NCI-H526 treated with DMSO at 0.1 percent for 48 hours (cell line): ENCODE measurements around the gene PLAAT4.

Experiments
- DNase-seq: peaks from one replicate; lab custom pipeline; 2025; lab: John Stamatoyannopoulos, UW

The PLAAT4 gene, protein sequence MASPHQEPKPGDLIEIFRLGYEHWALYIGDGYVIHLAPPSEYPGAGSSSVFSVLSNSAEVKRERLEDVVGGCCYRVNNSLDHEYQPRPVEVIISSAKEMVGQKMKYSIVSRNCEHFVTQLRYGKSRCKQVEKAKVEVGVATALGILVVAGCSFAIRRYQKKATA

DNA sequence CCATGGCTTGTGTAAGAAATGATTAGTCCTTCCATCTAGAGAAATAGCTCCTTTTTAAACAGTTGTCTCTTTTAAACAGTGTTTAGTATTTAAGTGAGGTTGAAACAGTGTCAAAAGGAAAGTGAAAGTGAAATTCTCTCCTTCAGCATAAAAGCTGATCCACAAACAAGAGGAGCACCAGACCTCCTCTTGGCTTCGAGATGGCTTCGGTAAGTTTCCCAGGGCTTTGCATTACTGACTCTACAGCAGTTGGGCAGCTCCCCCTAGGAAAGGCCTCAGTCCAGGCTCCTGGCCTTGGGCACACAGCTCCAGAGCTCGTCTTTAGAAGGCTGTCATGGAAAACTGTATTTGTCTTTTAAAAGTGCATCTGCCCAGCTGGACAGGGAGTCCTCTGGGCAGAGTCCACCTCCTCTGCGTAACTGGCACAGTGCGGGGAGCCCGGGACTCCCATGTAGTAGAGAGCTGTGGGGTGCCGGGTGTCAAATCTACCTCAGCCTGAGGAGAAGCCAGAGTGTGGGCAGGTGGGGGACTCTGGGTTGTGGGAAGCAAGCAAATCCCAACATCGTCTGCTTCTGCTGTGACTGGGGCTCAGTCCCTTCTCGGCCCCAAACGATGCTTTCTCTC is at the start of gene PLAAT4:
Gene PLAAT4 (plus strand): TSS at position 140 of the 624 bp plus-strand sequence. CDS start 61 bp downstream, at position 201.
- DNase-seq: no peak

DNA sequence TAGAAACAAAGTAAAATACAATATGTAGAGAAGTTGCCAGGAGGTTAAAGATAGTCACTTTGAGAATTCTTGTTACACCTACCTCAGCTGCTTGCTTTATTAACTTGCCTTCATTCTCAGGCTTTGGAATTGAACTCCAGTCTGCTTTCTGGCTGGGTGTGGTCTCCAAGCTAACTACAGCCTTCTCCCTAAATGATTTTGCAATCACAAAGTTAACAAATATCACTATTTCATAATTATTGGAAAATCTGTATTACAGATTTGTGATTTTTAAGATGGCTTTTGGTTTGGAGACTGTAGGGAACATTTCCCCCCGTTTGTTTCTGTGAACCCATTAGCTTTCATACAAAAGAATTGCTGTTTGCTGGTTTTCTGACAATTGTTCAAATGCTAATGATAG is 47.8 kb upstream of the PLAAT4 start:
- DNase-seq: no peak

DNA sequence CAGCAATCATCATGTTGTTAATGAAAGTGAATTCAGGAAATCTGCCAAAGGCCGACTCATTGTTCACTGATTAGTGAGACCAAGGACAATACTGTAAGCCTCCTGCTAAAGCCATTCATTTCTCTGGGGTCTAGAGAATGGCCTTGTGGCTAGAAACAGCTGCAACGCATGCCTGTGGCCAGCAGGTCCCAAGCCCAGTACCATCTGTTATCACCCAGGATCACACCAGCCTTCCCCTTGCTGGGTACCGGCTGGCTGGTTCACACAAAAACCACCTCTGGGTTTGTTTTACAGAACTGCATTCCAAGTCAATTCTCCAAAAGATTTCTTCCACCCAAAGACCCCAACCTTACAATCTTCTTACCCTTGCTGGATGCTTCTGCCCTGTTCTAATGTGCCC is 46.7 kb upstream of the PLAAT4 start:
- DNase-seq: no peak

DNA sequence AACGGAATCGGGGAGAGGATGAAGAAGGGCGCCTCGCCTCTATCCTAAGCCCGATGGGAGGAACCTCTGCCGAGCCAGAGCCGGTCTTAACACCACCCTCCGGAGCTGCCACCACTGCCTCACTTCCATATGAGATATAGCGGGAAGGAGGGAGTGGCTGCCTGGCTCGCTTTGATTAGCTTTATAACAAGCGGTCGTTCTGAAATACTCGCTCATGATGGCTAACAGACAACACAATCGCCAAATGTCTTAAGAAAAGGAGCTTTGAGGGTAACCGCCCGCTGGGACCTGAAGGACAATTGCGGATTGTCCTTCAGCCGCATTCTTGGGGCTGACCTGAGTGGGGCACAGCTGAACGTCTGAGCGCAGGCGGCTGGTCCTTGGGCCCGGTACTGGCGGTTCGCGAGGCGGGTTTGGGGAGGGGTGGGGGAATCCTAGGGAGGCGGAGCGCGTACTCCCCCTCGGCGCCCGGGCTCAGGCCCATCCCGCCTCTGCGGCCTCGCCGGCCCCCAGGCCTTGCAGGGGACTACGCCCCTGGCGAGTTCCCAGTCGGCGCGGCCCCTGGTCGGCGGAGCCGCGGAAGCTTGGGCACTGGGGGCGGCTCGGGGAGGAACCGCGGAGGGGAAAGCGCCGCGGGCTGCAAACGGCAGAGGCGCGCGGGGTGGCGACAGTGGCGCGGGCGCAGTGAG is 45.9 kb upstream of the PLAAT4 start, which contains the start of gene PLAAT5:
Gene PLAAT5 (minus strand): TSS at position 617 of the 689 bp plus-strand sequence. CDS start 133 bp downstream, at position 484.
- no peak for DNase-seq

DNA sequence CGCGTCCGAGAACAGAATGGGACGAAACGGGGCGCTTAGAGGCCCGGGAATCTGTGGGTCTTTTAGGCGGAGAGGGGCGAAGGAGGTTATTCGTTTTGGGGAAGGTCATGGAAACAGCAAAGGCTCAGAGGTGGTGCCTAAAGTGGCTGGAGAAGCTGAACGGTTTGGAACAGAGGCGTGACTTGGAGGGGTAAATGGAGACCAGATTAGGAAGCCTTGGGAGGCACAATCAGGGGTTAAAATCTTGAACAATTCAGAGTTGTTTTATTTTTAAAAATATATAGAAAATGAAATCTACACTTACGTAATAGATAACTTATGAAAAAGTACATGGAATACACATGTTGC is 45.4 kb upstream of the PLAAT4 start:
- DNase-seq: no peak

DNA sequence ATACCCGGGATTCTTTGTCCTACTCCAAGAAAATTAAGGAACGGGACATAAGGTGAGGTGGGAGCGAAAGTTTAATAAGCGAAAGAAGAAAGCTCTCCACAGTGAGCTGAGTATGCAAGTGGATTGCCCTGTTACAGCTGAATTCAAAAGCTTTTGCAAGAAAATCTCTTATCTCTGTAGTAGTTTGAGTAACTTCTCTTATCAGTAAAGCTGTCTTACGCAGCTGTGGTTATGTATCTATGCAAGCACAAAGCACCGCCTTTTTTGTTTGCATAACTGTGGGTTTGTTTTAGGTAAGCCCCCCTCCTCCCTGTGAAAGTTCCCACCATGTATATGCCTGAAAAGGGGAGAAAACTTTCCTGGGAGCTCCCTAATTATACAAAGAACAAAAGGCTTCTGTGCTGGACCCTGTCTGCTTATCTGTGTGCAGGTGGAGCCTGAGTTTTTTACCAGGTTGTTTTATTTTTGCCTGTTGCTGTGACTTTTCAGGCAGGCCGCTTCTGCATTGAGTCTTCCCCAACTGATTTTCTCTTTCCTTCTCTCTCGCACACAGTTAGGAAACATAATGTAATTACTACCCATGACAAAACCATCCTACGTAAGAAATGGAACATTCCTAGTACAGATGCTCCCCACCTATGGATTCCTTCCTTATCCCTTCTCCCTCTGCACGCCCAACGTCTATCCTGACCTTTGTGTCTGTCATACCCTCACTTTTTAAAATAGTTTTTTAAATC is 44.8 kb upstream of the PLAAT4 start:
- peak; percentile 61 for DNase-seq

DNA sequence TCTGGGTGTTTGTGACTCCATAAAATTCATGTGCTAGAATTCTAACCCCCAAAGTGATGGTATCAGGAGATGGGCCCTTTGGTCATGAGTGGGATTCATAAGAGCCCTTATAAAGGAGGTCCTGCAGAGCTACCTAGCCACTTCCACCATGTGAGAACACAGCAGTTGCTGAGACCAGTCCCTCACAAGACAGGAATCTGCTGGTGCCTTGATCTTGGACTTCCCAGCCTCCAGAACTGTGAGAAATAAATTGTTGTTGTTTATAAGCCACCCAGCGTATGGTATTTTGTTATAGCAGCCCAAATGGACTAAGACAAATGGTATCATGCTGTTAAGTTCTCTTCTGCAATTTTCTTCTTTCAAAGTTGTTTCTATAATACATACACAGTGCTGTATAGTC is 44.2 kb upstream of the PLAAT4 start:
- DNase-seq: no peak

DNA sequence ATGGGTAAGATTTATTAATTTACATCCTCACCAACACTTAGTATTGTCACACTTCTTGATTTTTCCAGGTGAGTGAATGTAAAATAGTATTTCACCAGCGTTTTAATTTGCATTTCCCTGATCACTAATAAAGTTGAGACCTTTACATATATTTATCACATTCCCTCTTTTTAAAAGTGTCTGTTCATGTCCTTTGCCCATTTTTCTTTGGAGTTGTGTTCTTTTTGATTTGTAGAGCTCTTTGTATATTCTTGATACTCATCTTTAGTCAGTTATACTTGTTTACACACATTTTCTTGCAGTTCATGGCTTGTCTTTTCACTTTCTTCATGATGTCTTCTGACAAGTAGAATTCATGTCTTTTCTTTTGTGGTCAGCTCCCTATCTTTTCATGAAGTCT is 43.5 kb upstream of the PLAAT4 start:
- no peak for DNase-seq

DNA sequence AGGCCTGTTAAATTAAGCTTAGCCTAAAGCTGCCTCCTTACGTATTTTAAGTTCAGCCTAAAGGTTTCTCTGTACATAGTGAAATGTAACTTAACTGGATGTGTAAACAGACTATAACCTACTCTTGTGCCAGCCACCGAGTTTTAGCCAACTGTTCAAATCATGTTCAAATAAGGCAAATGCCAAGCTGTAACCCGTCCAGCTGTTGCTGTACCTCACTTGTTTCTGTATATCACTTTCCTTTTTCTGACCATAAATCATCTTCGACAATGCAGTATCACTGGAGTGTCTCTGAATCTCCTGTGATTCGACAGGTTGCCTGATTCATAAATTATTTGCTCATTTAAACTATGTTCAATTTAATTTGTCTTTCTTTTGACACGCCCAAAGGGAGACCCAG is 41.6 kb upstream of the PLAAT4 start:
- DNase-seq: no peak

DNA sequence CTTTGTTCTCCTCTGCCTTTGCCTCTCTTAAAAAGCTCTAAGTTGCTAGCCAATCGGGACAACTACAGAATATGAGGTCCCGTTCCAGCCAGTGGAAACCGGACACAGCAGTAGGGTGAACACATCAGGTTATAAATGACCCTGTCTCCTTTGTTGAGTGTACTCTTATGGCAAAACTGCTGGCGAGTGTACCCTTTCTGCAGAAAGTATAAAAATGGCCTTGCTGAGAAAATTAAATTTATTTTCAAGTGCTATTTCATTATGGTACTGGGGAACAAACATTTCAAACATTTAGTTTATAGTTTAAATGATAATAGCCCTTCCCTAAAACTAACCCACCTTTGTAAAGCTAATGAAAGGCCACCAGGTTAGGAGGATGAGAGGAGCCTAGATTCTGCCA is 36.7 kb upstream of the PLAAT4 start:
- DNase-seq: no peak

DNA sequence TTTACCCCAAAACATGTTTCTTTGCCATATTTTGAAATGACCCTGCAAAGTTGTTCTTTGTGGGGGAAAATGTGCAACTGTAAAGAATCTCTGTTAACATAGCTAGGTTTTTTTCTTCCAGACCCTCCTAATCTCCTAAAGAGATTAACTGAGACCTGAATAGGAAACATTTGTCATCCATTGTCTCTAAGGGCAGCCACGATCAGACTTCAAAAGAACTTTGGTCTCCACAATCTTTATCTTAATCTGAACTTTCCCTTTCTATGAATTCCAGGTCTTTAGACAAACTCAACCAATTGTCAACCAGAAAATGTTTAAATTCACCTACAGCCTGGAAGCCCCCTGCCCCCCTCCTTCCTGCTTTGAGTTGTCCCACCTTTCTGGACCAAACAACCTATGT is 35.4 kb upstream of the PLAAT4 start:
- no peak for DNase-seq

DNA sequence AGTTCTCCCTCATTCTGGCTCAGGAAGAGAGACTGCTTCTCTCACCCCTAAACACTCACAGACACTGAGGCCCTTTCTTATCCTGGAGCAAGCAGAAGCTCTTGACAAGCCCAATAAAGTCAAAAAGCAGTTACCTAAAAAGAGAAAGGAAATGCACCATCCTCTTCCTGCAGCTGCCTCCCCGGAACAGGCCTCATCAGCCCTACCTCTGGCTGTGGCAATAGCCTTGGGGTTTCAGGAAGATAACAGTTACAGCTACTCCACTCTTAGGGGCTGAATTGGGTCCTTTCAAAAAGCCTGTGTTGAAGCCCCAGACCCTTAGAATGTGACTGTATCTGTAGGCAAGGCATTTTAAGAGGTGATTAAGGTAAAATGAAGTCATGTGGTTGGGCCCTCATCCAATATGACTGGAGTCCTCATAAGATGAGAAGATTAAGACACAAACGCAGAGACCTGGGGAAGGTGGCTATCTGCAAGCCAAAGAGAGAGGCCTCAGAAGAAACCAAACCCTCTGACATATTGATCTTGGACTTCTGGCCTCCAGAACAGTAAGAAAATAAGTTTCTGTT is 34.3 kb upstream of the PLAAT4 start:
- DNase-seq: no peak

DNA sequence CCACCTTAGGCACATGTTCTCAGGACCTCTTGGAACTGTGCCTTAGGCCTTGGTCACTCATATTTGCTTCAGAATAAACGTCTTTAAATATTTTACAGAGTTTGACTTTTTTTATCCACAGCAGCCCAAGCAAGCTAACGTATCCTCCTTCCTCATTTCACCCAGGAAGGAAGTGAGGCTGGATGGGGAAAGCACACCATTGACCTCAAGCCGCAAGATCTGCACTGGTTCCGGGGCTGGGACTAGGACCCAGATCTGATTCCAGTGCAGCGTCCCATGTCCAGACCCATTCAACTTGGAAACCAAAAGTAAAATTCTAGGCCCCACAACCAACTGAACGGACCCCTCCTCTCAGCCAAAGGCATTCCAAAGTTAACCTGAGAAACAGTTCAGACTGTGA is 33.1 kb upstream of the PLAAT4 start:
- no peak for DNase-seq

DNA sequence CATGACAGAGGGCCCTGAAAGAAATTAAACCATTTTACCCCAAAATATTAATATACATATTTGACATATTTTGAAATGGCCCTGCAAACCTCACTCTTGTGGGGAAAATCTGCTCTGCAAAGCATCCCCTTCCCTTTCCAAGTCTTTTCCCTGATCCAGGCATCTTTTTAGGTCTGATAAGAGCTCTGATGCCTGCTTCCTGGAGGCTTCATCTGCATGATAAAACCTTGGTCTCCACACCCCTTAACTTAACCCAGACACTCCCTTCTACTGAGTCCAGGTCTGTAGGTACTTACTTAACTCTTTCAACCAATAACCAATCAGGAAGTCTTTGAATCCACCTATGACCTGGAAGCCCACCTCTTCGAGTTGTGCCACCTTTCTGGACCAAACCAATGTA is 32.6 kb upstream of the PLAAT4 start:
- no peak for DNase-seq

DNA sequence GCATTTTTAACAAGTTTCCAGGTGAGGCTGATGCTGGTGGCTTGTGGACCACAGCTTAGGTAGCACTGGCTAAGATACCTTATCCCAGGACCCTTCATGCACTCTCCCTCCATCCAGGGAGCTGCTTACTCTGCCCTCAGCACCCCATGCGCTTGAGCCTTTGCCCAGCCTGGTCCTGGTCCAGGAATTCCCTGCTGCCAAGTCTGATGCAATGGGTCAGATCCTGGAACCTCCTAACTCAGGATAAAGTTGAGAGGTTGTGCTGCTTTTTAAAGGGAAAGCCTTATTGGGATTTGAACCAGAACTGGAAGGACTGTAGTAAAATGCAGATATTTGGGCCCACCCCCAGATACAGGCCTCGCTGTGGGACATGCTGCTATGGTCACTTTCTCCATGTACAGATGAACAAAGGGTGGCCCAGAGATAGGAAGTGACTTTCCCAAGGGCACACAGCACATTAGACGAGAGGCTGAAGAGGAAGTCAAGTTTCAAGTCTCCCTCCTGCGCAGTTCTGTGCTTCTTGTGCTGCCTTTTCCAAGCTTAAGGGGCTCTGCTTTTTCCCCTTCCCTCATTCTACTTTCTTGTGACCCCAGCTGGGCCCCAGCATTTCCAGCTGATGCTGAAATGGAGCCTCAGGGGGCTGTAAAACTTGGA is 31.5 kb upstream of the PLAAT4 start:
- DNase-seq: no peak

DNA sequence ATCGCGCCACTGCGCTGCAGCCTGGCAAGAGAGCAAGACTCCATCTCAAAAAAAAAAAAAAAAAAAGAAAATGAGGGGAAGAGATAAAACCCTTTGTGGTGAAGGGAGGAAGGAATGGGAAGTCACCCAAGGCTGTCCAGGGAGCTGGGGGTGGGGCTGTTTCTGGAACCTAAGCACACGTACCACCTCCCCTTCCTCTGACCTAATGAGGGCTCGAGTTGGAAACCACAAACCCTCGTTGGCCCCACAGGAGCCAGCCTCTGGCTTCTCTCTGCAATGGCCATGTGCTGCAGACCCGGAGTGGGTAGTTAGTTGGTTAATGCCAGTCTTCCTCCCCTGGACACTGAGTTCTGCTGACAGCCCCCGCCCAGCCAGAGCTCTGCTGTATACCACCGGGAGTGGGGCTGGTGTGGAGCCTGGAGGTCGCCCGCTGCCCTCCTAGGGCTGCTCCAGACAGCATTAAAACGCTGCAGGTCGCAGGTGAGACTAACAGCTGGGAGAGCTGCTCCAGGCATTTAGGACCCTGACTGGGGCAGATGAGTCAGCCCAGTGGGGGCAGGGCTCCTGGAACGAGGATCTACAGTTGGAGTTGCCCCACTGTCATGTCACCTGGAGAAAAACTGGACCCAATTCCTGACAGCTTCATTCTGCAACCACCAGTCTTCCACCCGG is 30.6 kb upstream of the PLAAT4 start, which contains the start of gene LGALS12:
Gene LGALS12 (plus strand): TSS at position 228 of the 672 bp plus-strand sequence. CDS start 375 bp downstream, at position 603.
- DNase-seq: no peak

DNA sequence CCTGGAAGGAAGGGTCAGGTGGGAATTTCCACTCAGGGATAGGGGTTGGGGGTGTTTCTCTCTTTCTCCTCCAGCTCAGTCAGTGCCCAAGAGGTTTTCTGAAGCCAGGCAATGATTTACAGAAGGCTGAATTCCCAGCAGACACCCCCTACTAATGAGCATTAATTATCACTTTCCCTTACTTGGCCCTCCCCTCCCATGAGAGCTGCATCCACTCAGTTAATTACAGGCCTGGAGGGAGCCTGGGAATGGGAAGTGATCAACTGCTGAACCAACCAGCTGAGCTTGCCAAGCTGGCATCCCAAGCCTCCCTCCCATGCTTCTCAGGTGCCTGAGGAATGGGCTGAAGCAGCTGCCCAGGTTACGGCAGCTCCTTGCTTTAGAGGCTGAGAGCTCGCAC is 29.7 kb upstream of the PLAAT4 start:
- DNase-seq: no peak

DNA sequence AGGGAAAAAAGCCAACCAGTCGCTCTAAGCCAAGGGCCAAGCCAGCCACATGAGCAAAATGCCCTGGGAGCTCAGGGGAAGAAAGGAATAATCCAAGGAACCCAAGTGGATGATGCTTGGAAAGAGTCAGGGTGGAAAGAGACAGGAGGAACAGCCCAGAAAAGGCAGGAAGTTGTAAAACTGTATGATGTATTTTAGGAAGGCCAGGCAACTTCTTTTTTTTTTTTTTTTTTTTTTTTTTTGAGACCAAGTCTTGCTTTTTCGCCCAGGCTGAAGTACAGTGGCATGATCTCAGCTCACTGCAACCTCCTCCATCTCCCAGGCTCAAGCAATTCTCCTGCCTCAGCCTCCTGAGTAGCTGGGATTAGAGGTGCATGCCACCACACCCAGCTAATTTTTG is 29.1 kb upstream of the PLAAT4 start:
- DNase-seq: no peak

DNA sequence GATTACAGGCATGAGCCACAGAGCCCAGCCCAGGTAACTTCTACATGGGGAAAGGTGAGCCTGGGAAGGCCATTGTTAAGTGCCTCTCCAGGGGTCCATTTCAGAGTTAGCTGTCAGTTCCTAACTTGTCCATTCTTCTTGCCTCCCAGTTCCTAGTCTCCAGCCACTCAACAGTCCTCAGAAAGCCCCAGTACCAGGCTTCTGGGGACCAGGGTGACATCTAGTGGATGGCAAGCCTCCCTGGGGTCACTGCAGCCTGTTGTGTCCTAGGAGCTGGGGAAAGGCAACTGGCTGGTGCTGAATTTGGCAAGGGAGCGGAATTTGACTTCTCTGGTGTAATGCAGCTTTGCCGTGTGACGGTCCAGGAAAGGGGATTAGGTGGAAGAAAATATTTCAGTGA is 28.6 kb upstream of the PLAAT4 start:
- DNase-seq: peak; percentile 5

DNA sequence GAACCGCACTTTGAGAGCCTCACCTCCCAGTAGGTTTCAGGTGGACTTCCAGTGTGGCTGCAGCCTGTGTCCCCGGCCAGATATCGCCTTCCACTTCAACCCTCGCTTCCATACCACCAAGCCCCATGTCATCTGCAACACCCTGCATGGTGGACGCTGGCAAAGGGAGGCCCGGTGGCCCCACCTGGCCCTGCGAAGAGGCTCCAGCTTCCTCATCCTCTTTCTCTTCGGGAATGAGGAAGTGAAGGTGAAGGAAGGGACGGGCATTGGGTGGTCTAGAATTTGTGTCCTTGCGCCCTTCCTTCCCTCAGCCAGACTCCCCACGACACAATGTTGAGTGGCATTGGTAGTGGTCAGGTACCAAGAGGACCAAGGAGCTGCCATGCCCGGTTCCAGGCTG is 27.9 kb upstream of the PLAAT4 start:
- DNase-seq: no peak

DNA sequence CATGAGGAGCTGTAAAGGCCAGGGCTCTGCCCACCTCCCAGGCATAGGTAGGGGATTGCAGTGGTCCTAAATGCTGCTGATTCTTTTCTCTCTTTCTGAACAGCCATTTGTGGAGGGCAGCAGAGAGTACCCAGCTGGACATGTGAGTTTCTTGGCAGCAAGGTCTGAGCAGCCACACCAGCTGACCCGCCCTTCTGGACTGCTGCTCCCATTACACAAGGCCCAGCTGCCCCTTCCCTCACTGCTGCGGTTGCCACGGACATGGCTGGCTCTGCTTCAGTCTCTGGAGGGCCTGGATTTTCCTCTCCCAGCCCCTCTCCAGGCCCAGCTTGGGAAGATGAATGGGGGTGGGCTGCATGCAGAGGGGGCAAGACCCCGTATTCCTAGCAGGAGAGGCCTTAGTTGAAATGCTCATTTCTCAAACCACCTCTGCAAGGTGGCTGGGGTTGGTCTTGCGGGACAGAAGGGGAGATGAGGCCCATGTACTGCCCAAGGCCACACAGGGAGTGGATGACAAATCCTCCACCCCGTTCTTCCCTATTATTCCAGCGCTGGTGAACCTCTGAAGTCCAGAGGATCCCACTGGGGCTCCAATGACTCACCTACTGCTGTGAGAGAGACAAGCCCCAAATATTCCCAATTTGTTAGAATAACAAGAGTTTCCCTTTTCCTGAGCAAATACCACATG is 26.1 kb upstream of the PLAAT4 start:
- no peak for DNase-seq
